H1 (cell line): Measurements from ENCODE around the gene ZNF277. TPM values are rescaled to one million over a fixed set of nuclear protein-coding genes. Genes with fewer than 3 reads are reported as not detected.

Experiments used
- CTCF ChIA-PET: fragments of 300-600 bp; sonication (Branson Sonifier 250); formaldehyde crosslinking; loops from one replicate; lab custom pipeline; 2021; ENCODE audit not compliant: partially characterized antibody; lab: Charles Lee
- POLR2A ChIA-PET: fragments of 300-600 bp; sonication (Branson Sonifier 250); formaldehyde crosslinking; loops from one replicate; lab custom pipeline; 2021; ENCODE audit warnings: inconsistent platforms; ENCODE audit not compliant: partially characterized antibody; lab: Charles Lee
- DNase-seq, 2 experiments: peaks; one replicate each; pipeline versions ENCODE4 v3.0.0 to v3.0.0-alpha.2; 2010 to 2022; ENCODE audit warnings: low spot score in 2 of 2, low read depth in 1 of 2, mixed read lengths in 1 of 2
- FAIRE-seq: peaks from 2 replicates; lab custom pipeline; 2011; peaks lifted over from hg19 to GRCh38; lab: Jason Lieb, UNC
- H2AFZ ChIP-seq: 2 replicates; pipeline ENCODE4 v1.8.1; 2012; ENCODE audit warnings: low read length, inconsistent platforms
- H2AK5ac ChIP-seq: 2 replicates; pipeline ENCODE4 v1.6.1; 2013; ENCODE audit warnings: low read depth, low read length
- H2BK120ac ChIP-seq: replicated peaks from 2 replicates; pipeline ENCODE3; 2013; ENCODE audit warnings: low read depth, low read length, inconsistent platforms
- H2BK12ac ChIP-seq: 2 replicates; pipeline ENCODE4 v1.6.1; 2013; ENCODE audit warnings: low read depth, low read length
- H2BK15ac ChIP-seq: 2 replicates; pipeline ENCODE4 v1.6.1; 2013; ENCODE audit warnings: low read length
- H2BK20ac ChIP-seq: 2 replicates; pipeline ENCODE4 v1.6.1; 2013; ENCODE audit warnings: low read length
- H2BK5ac ChIP-seq: 2 replicates; pipeline ENCODE4 v1.6.1; 2013; ENCODE audit warnings: low read depth, low read length
- H3K14ac ChIP-seq: 2 replicates; pipeline ENCODE4 v1.6.1; 2013; ENCODE audit warnings: inconsistent platforms; ENCODE audit not compliant: insufficient read length
- H3K18ac ChIP-seq: 2 replicates; pipeline ENCODE4 v1.6.1; 2013; ENCODE audit warnings: low read length; ENCODE audit errors: extremely low read depth
- H3K23ac ChIP-seq: 2 replicates; pipeline ENCODE4 v1.6.1; 2013; ENCODE audit warnings: inconsistent platforms; ENCODE audit not compliant: insufficient read length
- H3K23me2 ChIP-seq: 2 replicates; pipeline ENCODE4 v1.6.1; 2013; ENCODE audit warnings: low read depth, low read length
- H3K27ac ChIP-seq: 2 replicates; pipeline ENCODE4 v1.6.1; 2011; ENCODE audit warnings: low read depth, low read length, inconsistent platforms
- H3K27me3 ChIP-seq, 4 experiments: replicated peaks in 1 of 4; 1 replicate in 1 of 4; 2 replicates in 3 of 4; pipeline versions ENCODE4 v1.6.1 to v1.8.1; 2011 to 2013; ENCODE audit warnings: low read length in 3 of 4, mild to moderate bottlenecking in 3 of 4, inconsistent platforms in 2 of 4, mixed read lengths in 2 of 4, moderate library complexity in 1 of 4; ENCODE audit not compliant: control insufficient read depth in 3 of 4, insufficient read depth in 3 of 4; ENCODE audit errors: extremely low read depth in 1 of 4
- H3K36me3 ChIP-seq, 4 experiments: 2 replicates each; pipeline versions ENCODE4 v1.6.1 to v1.8.1; 2011 to 2013; ENCODE audit warnings: mild to moderate bottlenecking in 4 of 4, low read length in 3 of 4, moderate library complexity in 2 of 4, control low read depth in 1 of 4, inconsistent platforms in 1 of 4; ENCODE audit not compliant: insufficient read depth in 4 of 4, control insufficient read depth in 2 of 4
- H3K4ac ChIP-seq: replicated peaks from 2 replicates; pipeline ENCODE3; 2013; ENCODE audit warnings: low read length, low read depth, mixed read lengths, inconsistent platforms; ENCODE audit not compliant: insufficient read length
- H3K4me1 ChIP-seq, 4 experiments: replicated peaks in 1 of 4; 1 replicate in 1 of 4; 2 replicates in 3 of 4; pipeline versions ENCODE4 v1.6.1 to v1.8.1; 2011 to 2013; ENCODE audit warnings: low read length in 3 of 4, inconsistent platforms in 2 of 4, mixed read lengths in 1 of 4; ENCODE audit not compliant: insufficient read depth in 4 of 4, control insufficient read depth in 3 of 4
- H3K4me2 ChIP-seq, 2 experiments: 2 replicates each; pipeline versions ENCODE4 v1.6.1 to v1.8.1; 2011 to 2013; ENCODE audit warnings: low read depth in 2 of 2, low read length in 2 of 2, control low read depth in 1 of 2, inconsistent platforms in 1 of 2, mild to moderate bottlenecking in 1 of 2; ENCODE audit not compliant: insufficient read depth in 1 of 2
- H3K4me3 ChIP-seq, 4 experiments: fragments of 200-600, 300-600 bp in 1 of 4; sonication (generic), shearing (Covaris generic), sonication (Bioruptor Twin) in 1 of 4; 2 replicates each; pipeline versions ENCODE4 v1.5.1 to v1.8.1; 2011 to 2016; ENCODE audit warnings: low read length in 4 of 4, low read depth in 3 of 4, control low read depth in 2 of 4, inconsistent platforms in 2 of 4, mild to moderate bottlenecking in 2 of 4, mixed read lengths in 1 of 4, moderate library complexity in 1 of 4; ENCODE audit not compliant: insufficient read depth in 2 of 4; ENCODE audit errors: extremely low read depth in 1 of 4
- H3K56ac ChIP-seq: replicated peaks from 2 replicates; pipeline ENCODE3; 2013; ENCODE audit warnings: low read depth, mild to moderate bottlenecking, mixed read lengths, low read length, inconsistent platforms; ENCODE audit not compliant: insufficient read length
- H3K79me1 ChIP-seq: 2 replicates; pipeline ENCODE4 v1.6.1; 2013; ENCODE audit warnings: low read depth, low read length, control low read depth
- H3K79me2 ChIP-seq, 2 experiments: 2 replicates each; pipeline versions ENCODE4 v1.6.1 to v1.8.1; 2012 to 2013; ENCODE audit warnings: low read length in 2 of 2, mild to moderate bottlenecking in 2 of 2, inconsistent platforms in 1 of 2; ENCODE audit not compliant: insufficient read depth in 2 of 2, control insufficient read depth in 1 of 2
- H3K9ac ChIP-seq, 4 experiments: replicated peaks in 1 of 4; 1 replicate in 1 of 4; 2 replicates in 3 of 4; pipeline versions ENCODE4 v1.6.1 to v1.8.1; 2011 to 2013; ENCODE audit warnings: low read depth in 3 of 4, low read length in 3 of 4, control low read depth in 2 of 4, mild to moderate bottlenecking in 2 of 4, moderate library complexity in 2 of 4, inconsistent platforms in 1 of 4; ENCODE audit errors: extremely low read depth in 1 of 4
- H3K9me3 ChIP-seq, 2 experiments: 2 replicates each; pipeline versions ENCODE4 v1.6.1 to v1.8.1; 2012 to 2013; ENCODE audit warnings: mild to moderate bottlenecking in 2 of 2, moderate library complexity in 2 of 2, control low read depth in 1 of 2, inconsistent platforms in 1 of 2, low read depth in 1 of 2, low read length in 1 of 2, mixed read lengths in 1 of 2; ENCODE audit not compliant: insufficient read depth in 2 of 2
- H4K20me1 ChIP-seq, 2 experiments: replicated peaks in 1 of 2; 2 replicates each; pipeline versions ENCODE3 to v1.8.1; 2011 to 2013; ENCODE audit warnings: inconsistent platforms in 2 of 2, low read length in 2 of 2, mild to moderate bottlenecking in 1 of 2; ENCODE audit not compliant: insufficient read depth in 2 of 2, control insufficient read depth in 1 of 2
- H4K5ac ChIP-seq: 2 replicates; pipeline ENCODE4 v1.6.1; 2013; ENCODE audit warnings: low read length, low read depth, mixed read lengths, inconsistent platforms; ENCODE audit not compliant: insufficient read length
- H4K8ac ChIP-seq: 2 replicates; pipeline ENCODE4 v1.8.0; 2013; ENCODE audit warnings: mild to moderate bottlenecking, moderate library complexity, low read length, inconsistent platforms; ENCODE audit not compliant: insufficient read depth; ENCODE audit errors: extremely low read depth
- H4K91ac ChIP-seq: replicated peaks from 2 replicates; pipeline ENCODE3; 2013; ENCODE audit warnings: low read length, mixed read lengths, inconsistent platforms; ENCODE audit not compliant: insufficient read length
- NRF1 ChIP-seq: IDR thresholded peaks from 2 replicates; pipeline ENCODE4 v1.6.1; 2011; ENCODE audit warnings: mild to moderate bottlenecking, low read depth, low read length, improper control_type of control experiment
- polyA plus RNA-seq, 7 experiments: library from polyadenylated mRNA; depleted of rRNA in 3 of 7; stranded (reverse) in 5 of 7; unstranded in 2 of 7; fragments of >200 nt in 5 of 7; fragments of 200-250 nt in 2 of 7; gene quantifications; 1 replicate in 5 of 7; 2 replicates in 1 of 7; 4 replicates in 1 of 7; pipeline versions ENCODE4 v1.2.1 to v1.2.3, GENCODE V29; 2011 to 2013; ENCODE audit warnings: missing spikeins in 2 of 7, mixed read lengths in 2 of 7
- total RNA-seq: library from RNA; stranded (reverse); fragmentation: NEBNext Ultra II Directional; extraction: Animal tissue kit (Norgen Biotek cat#: 25700); gene quantifications from 2 replicates; pipeline ENCODE4 v1.2.1, GENCODE V29; 2021

The ZNF277 gene
- total and polyA plus RNA-seq, 2 of the 8 experiments (the other 6 are each of a cell fraction or from before 2014, with no cell fraction given), result 5.1 to 21.7 TPM

GRCh38 chr7:112347088-112347487 lies 140.6 kb downstream of the ZNF277 start:
- Histone ChIP-seq H3K9ac (no peak overlapping the region), H2BK15ac (no peak overlapping the region), H3K9me3 (peaks cover 0 to 5% of the 10 kb centered on the region in 2 experiments; a peak in 1 of 4 replicates), H3K27ac (no peak overlapping the region), H2AK5ac (no peak overlapping the region), H2BK20ac (no peak overlapping the region), H3K14ac (no peak overlapping the region), H2BK5ac (no peak overlapping the region), H4K5ac (no peak overlapping the region), H4K8ac (no peak overlapping the region), H3K27me3 (no peaks in the 10 kb centered on the region), H3K36me3 (peaks cover 0 to 17% (median 7%) of the 10 kb centered on the region in 4 experiments; a peak in 2 of 8 replicates), H3K4me3 (no peak overlapping the region), H3K23ac (no peak overlapping the region), H4K20me1 (no peaks in the 10 kb centered on the region), H3K4ac (no peak overlapping the region), H3K4me1 (no peaks in the 10 kb centered on the region), H3K18ac (no peak overlapping the region), H2BK120ac (no peak overlapping the region), H3K23me2 (no peaks in the 10 kb centered on the region), H4K91ac (no peak overlapping the region), H3K56ac (no peak overlapping the region), H2BK12ac (no peak overlapping the region), H3K4me2 (no peak overlapping the region), H3K79me1 (no peaks in the 10 kb centered on the region), H3K79me2 (no peaks in the 10 kb centered on the region), H2AFZ (no peak overlapping the region)
- ChIA-PET POLR2A (no interaction called here), CTCF (no interaction called here)
- no peak for TF ChIP-seq NRF1
- DNase-seq (no peak), FAIRE-seq (no peak)
